H1 (cell line): Measurements from ENCODE around the gene USHBP1. TPM values are rescaled to one million over a fixed set of nuclear protein-coding genes. Genes with fewer than 3 reads are reported as not detected.

ENCODE experiments used
- CTCF ChIA-PET: fragments of 300-600 bp; sonication (Branson Sonifier 250); formaldehyde crosslinking; loops from one replicate; lab custom pipeline; 2021; ENCODE audit not compliant: partially characterized antibody; lab: Charles Lee
- POLR2A ChIA-PET: fragments of 300-600 bp; sonication (Branson Sonifier 250); formaldehyde crosslinking; loops from one replicate; lab custom pipeline; 2021; ENCODE audit warnings: inconsistent platforms; ENCODE audit not compliant: partially characterized antibody; lab: Charles Lee
- DNase-seq, 2 experiments: peaks; one replicate each; pipeline versions ENCODE4 v3.0.0 to v3.0.0-alpha.2; 2010 to 2022; ENCODE audit warnings: low spot score in 2 of 2, low read depth in 1 of 2, mixed read lengths in 1 of 2
- FAIRE-seq: peaks from 2 replicates; lab custom pipeline; 2011; peaks lifted over from hg19 to GRCh38; lab: Jason Lieb, UNC
- H2AFZ ChIP-seq: 2 replicates; pipeline ENCODE4 v1.8.1; 2012; ENCODE audit warnings: low read length, inconsistent platforms
- H2AK5ac ChIP-seq: 2 replicates; pipeline ENCODE4 v1.6.1; 2013; ENCODE audit warnings: low read depth, low read length
- H2BK120ac ChIP-seq: replicated peaks from 2 replicates; pipeline ENCODE3; 2013; ENCODE audit warnings: low read depth, low read length, inconsistent platforms
- H2BK12ac ChIP-seq: 2 replicates; pipeline ENCODE4 v1.6.1; 2013; ENCODE audit warnings: low read depth, low read length
- H2BK15ac ChIP-seq: 2 replicates; pipeline ENCODE4 v1.6.1; 2013; ENCODE audit warnings: low read length
- H2BK20ac ChIP-seq: 2 replicates; pipeline ENCODE4 v1.6.1; 2013; ENCODE audit warnings: low read length
- H2BK5ac ChIP-seq: 2 replicates; pipeline ENCODE4 v1.6.1; 2013; ENCODE audit warnings: low read depth, low read length
- H3K14ac ChIP-seq: 2 replicates; pipeline ENCODE4 v1.6.1; 2013; ENCODE audit warnings: inconsistent platforms; ENCODE audit not compliant: insufficient read length
- H3K18ac ChIP-seq: 2 replicates; pipeline ENCODE4 v1.6.1; 2013; ENCODE audit warnings: low read length; ENCODE audit errors: extremely low read depth
- H3K23ac ChIP-seq: 2 replicates; pipeline ENCODE4 v1.6.1; 2013; ENCODE audit warnings: inconsistent platforms; ENCODE audit not compliant: insufficient read length
- H3K23me2 ChIP-seq: 2 replicates; pipeline ENCODE4 v1.6.1; 2013; ENCODE audit warnings: low read depth, low read length
- H3K27ac ChIP-seq: 2 replicates; pipeline ENCODE4 v1.6.1; 2011; ENCODE audit warnings: low read depth, low read length, inconsistent platforms
- H3K27me3 ChIP-seq, 4 experiments: replicated peaks in 1 of 4; 1 replicate in 1 of 4; 2 replicates in 3 of 4; pipeline versions ENCODE4 v1.6.1 to v1.8.1; 2011 to 2013; ENCODE audit warnings: low read length in 3 of 4, mild to moderate bottlenecking in 3 of 4, inconsistent platforms in 2 of 4, mixed read lengths in 2 of 4, moderate library complexity in 1 of 4; ENCODE audit not compliant: control insufficient read depth in 3 of 4, insufficient read depth in 3 of 4; ENCODE audit errors: extremely low read depth in 1 of 4
- H3K36me3 ChIP-seq, 4 experiments: 2 replicates each; pipeline versions ENCODE4 v1.6.1 to v1.8.1; 2011 to 2013; ENCODE audit warnings: mild to moderate bottlenecking in 4 of 4, low read length in 3 of 4, moderate library complexity in 2 of 4, control low read depth in 1 of 4, inconsistent platforms in 1 of 4; ENCODE audit not compliant: insufficient read depth in 4 of 4, control insufficient read depth in 2 of 4
- H3K4ac ChIP-seq: replicated peaks from 2 replicates; pipeline ENCODE3; 2013; ENCODE audit warnings: low read length, low read depth, mixed read lengths, inconsistent platforms; ENCODE audit not compliant: insufficient read length
- H3K4me1 ChIP-seq, 4 experiments: replicated peaks in 1 of 4; 1 replicate in 1 of 4; 2 replicates in 3 of 4; pipeline versions ENCODE4 v1.6.1 to v1.8.1; 2011 to 2013; ENCODE audit warnings: low read length in 3 of 4, inconsistent platforms in 2 of 4, mixed read lengths in 1 of 4; ENCODE audit not compliant: insufficient read depth in 4 of 4, control insufficient read depth in 3 of 4
- H3K4me2 ChIP-seq, 2 experiments: 2 replicates each; pipeline versions ENCODE4 v1.6.1 to v1.8.1; 2011 to 2013; ENCODE audit warnings: low read depth in 2 of 2, low read length in 2 of 2, control low read depth in 1 of 2, inconsistent platforms in 1 of 2, mild to moderate bottlenecking in 1 of 2; ENCODE audit not compliant: insufficient read depth in 1 of 2
- H3K4me3 ChIP-seq, 4 experiments: fragments of 200-600, 300-600 bp in 1 of 4; sonication (generic), shearing (Covaris generic), sonication (Bioruptor Twin) in 1 of 4; 2 replicates each; pipeline versions ENCODE4 v1.5.1 to v1.8.1; 2011 to 2016; ENCODE audit warnings: low read length in 4 of 4, low read depth in 3 of 4, control low read depth in 2 of 4, inconsistent platforms in 2 of 4, mild to moderate bottlenecking in 2 of 4, mixed read lengths in 1 of 4, moderate library complexity in 1 of 4; ENCODE audit not compliant: insufficient read depth in 2 of 4; ENCODE audit errors: extremely low read depth in 1 of 4
- H3K56ac ChIP-seq: replicated peaks from 2 replicates; pipeline ENCODE3; 2013; ENCODE audit warnings: low read depth, mild to moderate bottlenecking, mixed read lengths, low read length, inconsistent platforms; ENCODE audit not compliant: insufficient read length
- H3K79me1 ChIP-seq: 2 replicates; pipeline ENCODE4 v1.6.1; 2013; ENCODE audit warnings: low read depth, low read length, control low read depth
- H3K79me2 ChIP-seq, 2 experiments: 2 replicates each; pipeline versions ENCODE4 v1.6.1 to v1.8.1; 2012 to 2013; ENCODE audit warnings: low read length in 2 of 2, mild to moderate bottlenecking in 2 of 2, inconsistent platforms in 1 of 2; ENCODE audit not compliant: insufficient read depth in 2 of 2, control insufficient read depth in 1 of 2
- H3K9ac ChIP-seq, 4 experiments: replicated peaks in 1 of 4; 1 replicate in 1 of 4; 2 replicates in 3 of 4; pipeline versions ENCODE4 v1.6.1 to v1.8.1; 2011 to 2013; ENCODE audit warnings: low read depth in 3 of 4, low read length in 3 of 4, control low read depth in 2 of 4, mild to moderate bottlenecking in 2 of 4, moderate library complexity in 2 of 4, inconsistent platforms in 1 of 4; ENCODE audit errors: extremely low read depth in 1 of 4
- H3K9me3 ChIP-seq, 2 experiments: 2 replicates each; pipeline versions ENCODE4 v1.6.1 to v1.8.1; 2012 to 2013; ENCODE audit warnings: mild to moderate bottlenecking in 2 of 2, moderate library complexity in 2 of 2, control low read depth in 1 of 2, inconsistent platforms in 1 of 2, low read depth in 1 of 2, low read length in 1 of 2, mixed read lengths in 1 of 2; ENCODE audit not compliant: insufficient read depth in 2 of 2
- H4K20me1 ChIP-seq, 2 experiments: replicated peaks in 1 of 2; 2 replicates each; pipeline versions ENCODE3 to v1.8.1; 2011 to 2013; ENCODE audit warnings: inconsistent platforms in 2 of 2, low read length in 2 of 2, mild to moderate bottlenecking in 1 of 2; ENCODE audit not compliant: insufficient read depth in 2 of 2, control insufficient read depth in 1 of 2
- H4K5ac ChIP-seq: 2 replicates; pipeline ENCODE4 v1.6.1; 2013; ENCODE audit warnings: low read length, low read depth, mixed read lengths, inconsistent platforms; ENCODE audit not compliant: insufficient read length
- H4K8ac ChIP-seq: 2 replicates; pipeline ENCODE4 v1.8.0; 2013; ENCODE audit warnings: mild to moderate bottlenecking, moderate library complexity, low read length, inconsistent platforms; ENCODE audit not compliant: insufficient read depth; ENCODE audit errors: extremely low read depth
- H4K91ac ChIP-seq: replicated peaks from 2 replicates; pipeline ENCODE3; 2013; ENCODE audit warnings: low read length, mixed read lengths, inconsistent platforms; ENCODE audit not compliant: insufficient read length
- CHD2 ChIP-seq: IDR thresholded peaks from 2 replicates; pipeline ENCODE4 v1.6.1; 2012; ENCODE audit warnings: low read length, improper control_type of control experiment
- POLR2AphosphoS5 ChIP-seq: IDR thresholded peaks from 2 replicates; pipeline ENCODE4 v1.6.1; 2011; ENCODE audit warnings: low read depth, low read length
- WGBS, 2 experiments: shearing (Covaris generic) in 1 of 2; methylation state at CpG; one replicate each; pipeline versions ENCODE4 v1.1.6 to v1.1.7; 2013 to 2015; ENCODE audit warnings: low lambda C conversion rate in 2 of 2, mixed read lengths in 2 of 2, inconsistent platforms in 1 of 2, low coverage in 1 of 2, missing lambda C conversion rate in 1 of 2; ENCODE audit not compliant: insufficient replicate concordance in 2 of 2, insufficient coverage in 1 of 2, insufficient read length in 1 of 2; ENCODE audit errors: extremely low coverage in 1 of 2, missing lambda C conversion rate in 1 of 2; 5-methylcytosine and 5-hydroxymethylcytosine counted together
- polyA plus RNA-seq, 7 experiments: library from polyadenylated mRNA; depleted of rRNA in 3 of 7; stranded (reverse) in 5 of 7; unstranded in 2 of 7; fragments of >200 nt in 5 of 7; fragments of 200-250 nt in 2 of 7; gene quantifications; 1 replicate in 5 of 7; 2 replicates in 1 of 7; 4 replicates in 1 of 7; pipeline versions ENCODE4 v1.2.1 to v1.2.3, GENCODE V29; 2011 to 2013; ENCODE audit warnings: missing spikeins in 2 of 7, mixed read lengths in 2 of 7
- total RNA-seq: library from RNA; stranded (reverse); fragmentation: NEBNext Ultra II Directional; extraction: Animal tissue kit (Norgen Biotek cat#: 25700); gene quantifications from 2 replicates; pipeline ENCODE4 v1.2.1, GENCODE V29; 2021

Gene USHBP1
- total and polyA plus RNA-seq, 2 of the 8 experiments (the other 6 are each of a cell fraction or from before 2014, with no cell fraction given) = 5.0 to 7.5 TPM

- Histone ChIP-seq H2BK15ac (peak overlapping the region; percentile 96), H3K4ac (peak overlapping the region; percentile 30), H3K4me1 (peaks cover 0 to 14% (median 7%) of the 10 kb centered on the region in 4 experiments; a peak in 6 of 7 replicates), H3K23ac (no peak overlapping the region), H3K9me3 (no peaks in the 10 kb centered on the region), H3K27me3 (no peaks in the 10 kb centered on the region), H2BK12ac (0 out of 2 replicates have a peak overlapping the region, but pooled peaks have one; percentile 71), H4K5ac (peak overlapping the region; percentile 19), H3K9ac (peak overlapping the region; percentile 60 to 93 (median 86)), H4K91ac (peak overlapping the region; percentile 39), H2BK20ac (no peak overlapping the region), H2BK120ac (no peak overlapping the region), H4K8ac (peak overlapping the region; percentile 96; the same call in 1 of the 2 replicates), H2BK5ac (peak overlapping the region; percentile 84), H3K56ac (peak overlapping the region; percentile 80), H2AK5ac (peak overlapping the region; percentile 77), H2AFZ (no peak overlapping the region; the same call in 1 of the 2 replicates), H3K4me2 (peak overlapping the region; percentile 84 to 94), H3K23me2 (peaks cover 7% of the 10 kb centered on the region), H3K36me3 (peaks cover 4 to 13% (median 8%) of the 10 kb centered on the region in 4 experiments; a peak in 5 of 8 replicates), H3K14ac (no peak overlapping the region), H3K4me3 (peak overlapping the region; percentile 63 to 79 (median 77)), H3K18ac (peak overlapping the region; percentile 41), H3K79me1 (peaks cover 4% of the 10 kb centered on the region; the same call in 1 of the 2 replicates), H3K79me2 (no peaks in the 10 kb centered on the region; a peak in 1 of 4 replicates), H4K20me1 (no peaks in the 10 kb centered on the region), H3K27ac (peak overlapping the region; percentile 98)
- WGBS, 2 experiments = 33% methylated on average over 16 of the region's 16 CpGs; no CpG with 5 or more reads in 1 of the 2 experiments
- FAIRE-seq = no peak
- ChIA-PET CTCF (interaction anchor here (0.6 to 1.8 kb wide), 7 partner anchors 9 to 94 kb away, joined by 3 to 5 read pairs (median 3); partner anchors contain the start of gene DDA1), POLR2A (interaction anchor here (0.8 to 4.2 kb wide), 25 partner anchors 9 to 388 kb away, joined by 3 to 79 read pairs (median 5); partner anchors contain the start of genes ANKLE1, ANO8, BABAM1 and DDA1)
- TF ChIP-seq POLR2AphosphoS5 (peak; percentile 2; the same call in 1 of the 2 replicates), CHD2 (no peak)
- DNase-seq = peak in 1 of 2 experiments; percentile 52
These were observed 49.9 kb downstream of the USHBP1 start for GRCh38 chr19:17214508-17215126.
